Coronary artery (tissue), 2 donors: Measurements from ENCODE around the gene BMPER.
A peak's percentile ranks its signal among the peaks of the same experiment; 100 is the strongest.

Experiments used
- DNase-seq: peaks from one replicate; pipeline ENCODE4 v3.0.0-alpha.2; 2017; ENCODE audit warnings: low spot score
- H3K27ac ChIP-seq, 2 donors: fragments of 200-600 bp; sonication (generic); one replicate each; pipeline ENCODE4 v1.5.1; 2016 to 2019
- H3K4me3 ChIP-seq: fragments of 200-600 bp; sonication (generic); 2 replicates; pipeline ENCODE4 v1.5.1; 2016; ENCODE audit warnings: mild to moderate bottlenecking, moderate library complexity
- CTCF ChIP-seq: fragments of 200-600 bp; sonication (generic); IDR thresholded peaks from one replicate; pipeline ENCODE4 v1.5.1; 2019; ENCODE audit warnings: antibody characterized with exemption

Gene BMPER

GRCh38 chr7:34145603-34146002 is 240.3 kb downstream of the BMPER start:
- DNase-seq: no peak
- H3K27ac ChIP-seq: no peak overlapping the region
- TF ChIP-seq CTCF: no peak
- H3K4me3 ChIP-seq: no peak overlapping the region

GRCh38 chr7:34153656-34154270 is 248.4 kb downstream of the BMPER start:
- TF ChIP-seq CTCF: no peak
- Histone ChIP-seq H3K4me3 (no peak overlapping the region), H3K27ac (no peak overlapping the region)
- DNase-seq: no peak

- Histone ChIP-seq H3K4me3 (no peak overlapping the region), H3K27ac (peak overlapping the region; percentile 19 to 67)
- no peak for TF ChIP-seq CTCF
- no peak for DNase-seq
These were observed 250.0 kb downstream of the BMPER start for GRCh38 chr7:34155220-34155908.

- TF ChIP-seq CTCF: no peak
- Histone ChIP-seq H3K4me3 (no peak overlapping the region), H3K27ac (peak overlapping the region in 1 of 2 donors; percentile 67)
- DNase-seq: no peak
These were observed 251.0 kb downstream of the BMPER start for GRCh38 chr7:34156336-34156735.

GRCh38 chr7:34157137-34157536 is 251.8 kb downstream of the BMPER start:
- H3K27ac ChIP-seq: peak overlapping the region in 1 of 2 donors; percentile 69
- no peak for DNase-seq
- no peak overlapping the region for H3K4me3 ChIP-seq
- no peak for TF ChIP-seq CTCF

GRCh38 chr7:34158368-34159153 is 253.2 kb downstream of the BMPER start:
- H3K4me3 ChIP-seq: peak overlapping the region; percentile 1
- no peak for TF ChIP-seq CTCF
- H3K27ac ChIP-seq: peak overlapping the region; percentile 64 to 69
- no peak for DNase-seq
